Stimulated activated CD8-positive, alpha-beta memory T cell treated with anti-CD3 and anti-CD28 coated beads, Interleukin-12 subunit alpha, Interleukin-12 subunit beta, amount 100 ng/mL, for 24 hours (primary cell): ENCODE measurements around the gene GLRX5.
"Not testable (repeated sequence)": the region's sequence is repeated elsewhere in the genome, so short reads cannot be mapped to it uniquely, and the experiment has no call there.

ENCODE experiments used
- DNase-seq: peaks from one replicate; pipeline ENCODE4 v3.0.0-alpha.2; 2020; ENCODE audit errors: extremely low read depth

GLRX5 gene

DNA sequence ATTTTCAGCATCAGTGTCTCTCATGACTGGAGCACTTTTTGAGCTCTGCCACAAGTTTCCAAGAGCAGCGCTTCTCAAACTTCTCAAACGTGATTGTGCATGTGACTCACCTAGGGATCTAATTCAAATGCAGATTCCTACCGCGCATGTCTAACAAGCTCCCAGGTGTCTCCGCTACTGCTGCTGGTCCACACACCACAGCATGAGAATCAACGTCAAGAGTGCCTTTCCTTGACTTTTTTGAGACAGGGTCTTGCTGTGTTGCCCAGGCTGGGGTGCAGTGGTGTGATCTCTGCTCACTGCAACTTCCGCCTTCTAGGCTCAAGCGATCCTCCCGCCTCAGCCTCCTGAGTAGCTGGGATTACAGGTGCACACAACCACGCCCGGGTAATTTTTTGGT lies 22.4 kb downstream of the GLRX5 start:
- DNase-seq = no peak

DNA sequence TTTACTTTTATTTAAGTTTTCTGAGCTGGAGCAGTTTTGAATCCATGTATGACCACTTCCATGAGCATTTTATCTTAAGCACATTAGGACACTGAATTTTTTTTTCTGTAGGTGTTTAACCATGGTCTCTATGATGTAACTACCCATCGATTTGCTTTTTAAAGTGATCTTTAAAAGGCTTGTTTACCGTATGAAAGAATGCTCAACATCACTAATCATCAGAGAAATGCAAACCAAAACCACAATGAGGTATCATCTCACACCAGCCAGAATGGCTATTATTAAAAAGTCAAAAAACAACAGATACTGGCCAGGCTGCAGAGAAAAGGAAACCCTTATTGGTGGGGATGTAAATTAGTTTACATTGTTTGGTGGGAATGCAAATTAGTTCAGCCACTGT lies 23.0 kb downstream of the GLRX5 start:
- no peak for DNase-seq

DNA sequence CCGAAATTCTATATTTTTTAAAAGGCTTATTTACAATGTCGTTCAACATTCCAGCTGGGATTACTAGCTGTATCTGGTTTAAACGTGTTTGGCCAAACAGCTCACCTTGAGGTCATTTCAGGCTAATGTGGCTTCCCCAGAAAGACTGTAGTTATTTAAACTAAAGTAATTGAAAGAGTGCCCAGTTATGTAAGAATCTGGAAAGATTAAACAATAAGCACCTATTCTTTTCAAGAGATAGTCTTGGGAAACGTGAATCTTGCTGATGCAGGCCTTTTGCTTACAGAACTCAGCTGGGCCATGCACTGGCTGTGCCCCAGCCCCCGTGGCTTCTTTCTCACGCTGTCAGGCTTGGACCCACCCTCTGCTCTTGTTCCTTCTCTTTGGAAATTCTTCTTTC lies 24.4 kb downstream of the GLRX5 start:
- DNase-seq = no peak

DNA sequence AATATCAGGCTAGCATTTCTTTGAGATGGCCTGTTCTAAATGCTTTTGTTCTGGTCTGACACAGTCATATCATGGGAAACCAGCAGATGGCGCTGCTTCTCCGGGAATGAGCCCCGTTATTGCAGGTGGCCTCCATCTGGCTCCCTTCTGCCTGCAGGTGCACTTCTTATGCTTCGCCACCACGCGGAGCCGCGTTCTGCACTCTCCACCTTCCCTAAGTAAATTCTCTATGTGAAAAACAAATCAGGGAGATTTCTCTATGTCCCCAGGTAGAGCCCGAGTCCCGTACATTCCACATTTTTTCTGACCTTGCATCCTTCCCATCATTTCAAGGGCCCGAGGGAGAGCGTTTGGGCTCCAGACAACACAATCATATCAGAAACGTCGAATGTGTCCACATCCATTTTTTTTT lies 26.2 kb downstream of the GLRX5 start:
- peak; percentile 58 for DNase-seq

DNA sequence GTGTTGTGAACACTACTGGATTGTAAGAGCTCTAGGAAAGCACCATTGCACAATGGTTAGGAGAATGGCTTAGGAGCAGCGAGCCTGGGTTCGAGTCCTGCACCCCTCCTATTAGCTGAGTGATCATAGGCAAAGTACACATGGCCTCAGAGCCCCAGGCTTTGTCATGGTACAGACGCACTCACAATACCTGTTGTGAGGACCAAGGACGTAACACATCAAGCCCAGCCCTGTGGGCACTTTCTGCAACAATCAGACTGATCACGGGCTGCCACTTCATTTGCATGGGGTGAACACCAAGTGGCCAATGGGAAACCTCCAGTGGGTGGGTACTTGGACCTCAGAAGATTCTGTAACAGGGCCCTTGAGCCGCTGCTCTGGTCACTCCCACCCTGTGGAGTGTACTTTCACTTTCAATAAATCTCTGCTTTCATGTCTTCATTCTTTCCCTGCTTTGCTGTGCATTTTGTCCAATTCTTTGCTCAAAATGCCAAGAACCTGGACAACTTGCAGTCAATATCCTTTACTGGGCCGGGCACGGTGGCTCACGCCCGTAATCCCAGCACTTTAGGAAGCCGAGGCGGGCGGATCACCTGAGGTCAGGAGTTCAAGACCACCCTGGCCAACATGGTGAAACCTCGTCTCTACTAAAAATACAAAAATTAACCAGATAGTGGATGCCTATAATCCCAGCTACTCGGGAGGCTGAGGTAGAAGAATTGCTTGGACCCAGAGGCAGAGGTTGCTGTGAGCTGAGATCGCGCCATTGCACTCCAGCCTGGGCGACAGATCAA lies 28.2 kb downstream of the GLRX5 start:
- DNase-seq = no peak

DNA sequence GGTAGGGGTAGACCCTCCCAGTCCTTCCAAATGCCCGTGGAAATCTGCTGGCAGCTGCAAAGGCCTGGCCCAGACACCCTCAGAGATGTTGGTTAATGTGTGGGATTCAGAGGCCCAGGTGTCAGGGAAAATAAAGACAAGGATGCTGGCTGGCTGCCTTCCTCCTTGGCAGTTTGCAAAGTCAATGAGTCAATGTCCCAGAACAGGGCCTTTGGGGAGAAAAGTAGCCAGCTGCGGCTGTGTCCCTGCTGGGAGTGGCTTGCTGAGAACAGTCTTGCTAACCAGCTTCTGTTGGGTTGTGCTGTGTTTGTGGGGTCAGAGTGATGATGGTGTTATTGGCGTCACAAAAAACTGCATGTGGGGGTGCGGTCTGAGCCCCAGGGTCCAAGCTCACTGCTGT lies 29.2 kb downstream of the GLRX5 start:
- no peak for DNase-seq

DNA sequence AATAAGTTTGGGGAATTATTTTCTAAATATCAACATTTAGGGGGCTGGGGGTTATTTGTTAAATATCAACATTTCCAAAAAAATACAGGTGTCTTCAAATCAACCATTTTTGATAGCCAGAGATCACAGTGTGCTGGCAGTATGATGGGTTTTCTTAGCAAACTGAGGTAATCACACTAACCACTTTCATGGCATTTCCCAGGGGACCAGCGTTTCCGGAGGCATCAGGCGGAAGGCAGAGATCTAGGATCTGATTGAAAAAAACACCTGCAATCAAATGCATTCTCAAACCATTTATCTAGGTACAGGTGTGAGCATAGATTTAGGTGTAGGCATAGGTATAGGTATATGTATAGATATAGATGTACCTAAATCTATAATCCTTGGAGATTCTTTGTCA lies 34.6 kb downstream of the GLRX5 start:
- no peak for DNase-seq

DNA sequence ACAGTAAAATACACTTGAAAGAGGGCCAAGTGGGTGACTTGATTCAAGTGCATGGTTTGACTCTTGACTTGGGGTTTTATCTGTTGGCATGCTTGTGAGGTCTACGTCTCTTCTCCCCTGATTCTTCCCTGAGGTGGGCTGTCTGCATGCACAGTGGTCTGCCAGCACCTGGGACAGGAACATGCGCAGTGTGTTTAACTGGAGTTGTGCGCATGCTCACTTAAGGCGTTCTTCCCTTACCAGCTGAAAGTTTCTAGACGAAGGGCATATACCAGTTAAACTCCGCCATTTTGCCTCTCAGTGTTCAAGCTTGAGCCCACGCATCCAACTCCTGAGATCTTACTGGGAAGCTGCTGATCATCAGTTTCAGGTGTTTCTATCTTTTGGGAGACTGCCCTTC lies 38.5 kb downstream of the GLRX5 start:
- no peak for DNase-seq

DNA sequence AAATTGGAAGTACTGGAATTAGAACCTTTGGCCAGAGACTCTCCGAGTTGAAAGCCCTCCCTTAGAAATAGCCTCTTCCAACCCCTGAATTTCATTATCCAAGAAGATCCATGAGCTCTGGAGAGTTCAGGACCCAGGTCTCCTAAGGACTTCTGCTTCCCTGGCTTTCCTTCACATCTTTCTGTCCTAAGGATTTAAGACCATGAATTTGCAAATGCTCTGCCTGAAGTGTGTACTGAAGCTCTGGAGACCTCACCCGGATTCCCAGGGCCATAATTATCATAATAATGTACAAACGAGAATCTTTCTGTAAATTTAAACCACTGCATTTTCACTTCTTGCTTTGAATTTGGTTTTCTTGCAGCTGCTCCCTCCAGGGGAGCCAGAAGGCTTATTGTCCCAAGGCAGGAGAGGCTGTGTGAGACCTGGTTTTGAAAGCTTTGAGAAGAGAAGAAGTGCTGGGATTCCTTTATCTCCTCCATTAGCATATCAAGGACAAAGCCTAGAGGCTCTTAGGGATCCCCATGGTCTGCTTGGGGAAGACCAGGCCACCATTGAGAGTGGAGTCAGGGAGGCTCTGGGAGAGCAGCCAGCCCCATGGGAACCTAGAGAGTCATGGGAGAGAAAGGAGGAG lies 41.1 kb downstream of the GLRX5 start:
- DNase-seq = no peak

DNA sequence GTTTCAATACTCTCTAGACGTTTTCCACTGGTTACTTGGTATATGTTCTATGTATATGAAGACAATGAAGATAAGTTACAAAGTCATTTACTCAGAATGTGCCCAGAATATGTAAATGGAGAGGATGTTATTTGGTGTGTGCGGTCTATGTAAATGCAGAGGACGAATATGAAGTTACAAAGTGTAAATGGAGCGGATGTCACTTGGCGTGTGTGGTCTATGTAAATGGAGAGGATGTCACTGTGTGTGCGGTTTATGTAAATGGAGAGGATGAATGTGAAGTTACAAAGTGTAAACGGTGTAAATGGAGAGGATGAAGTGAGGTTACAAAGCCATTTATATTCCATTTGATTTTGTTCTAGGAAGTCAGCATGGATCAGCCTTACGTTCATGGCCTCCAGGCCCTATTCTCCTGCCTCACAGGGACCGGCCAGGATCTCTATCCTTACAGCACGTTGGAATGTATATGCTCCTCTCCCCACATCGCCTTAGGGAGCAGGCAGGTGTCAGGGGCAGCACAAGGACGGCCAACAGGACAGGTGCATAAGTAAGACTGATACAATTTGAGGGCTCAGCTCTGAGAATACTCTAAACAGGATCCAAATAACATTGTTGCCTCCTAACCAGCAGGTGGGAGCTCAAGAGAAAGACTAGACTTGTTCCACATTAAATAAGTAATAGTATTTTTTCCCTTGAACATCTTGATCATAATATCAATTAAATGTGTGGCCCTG lies 42.4 kb downstream of the GLRX5 start:
- no peak for DNase-seq

DNA sequence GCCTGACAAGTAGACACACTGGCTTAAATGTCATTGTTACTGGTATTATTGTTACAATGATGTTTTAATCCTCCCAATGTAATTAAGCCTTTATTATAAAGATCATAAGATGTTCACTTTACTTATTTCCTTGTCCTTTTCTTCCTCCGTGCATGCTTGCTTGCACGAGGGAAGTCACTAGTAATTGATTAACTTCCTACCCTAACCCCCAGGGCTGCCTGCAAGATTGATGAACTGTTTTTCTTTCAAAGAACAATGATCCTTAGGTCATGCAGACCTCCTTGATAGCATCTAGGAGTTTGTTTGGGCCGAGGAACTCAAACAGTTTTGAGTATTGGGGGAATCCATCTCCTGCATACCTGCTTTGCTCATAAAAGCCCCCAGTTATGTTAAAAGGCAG lies 43.0 kb downstream of the GLRX5 start:
- DNase-seq = no peak

DNA sequence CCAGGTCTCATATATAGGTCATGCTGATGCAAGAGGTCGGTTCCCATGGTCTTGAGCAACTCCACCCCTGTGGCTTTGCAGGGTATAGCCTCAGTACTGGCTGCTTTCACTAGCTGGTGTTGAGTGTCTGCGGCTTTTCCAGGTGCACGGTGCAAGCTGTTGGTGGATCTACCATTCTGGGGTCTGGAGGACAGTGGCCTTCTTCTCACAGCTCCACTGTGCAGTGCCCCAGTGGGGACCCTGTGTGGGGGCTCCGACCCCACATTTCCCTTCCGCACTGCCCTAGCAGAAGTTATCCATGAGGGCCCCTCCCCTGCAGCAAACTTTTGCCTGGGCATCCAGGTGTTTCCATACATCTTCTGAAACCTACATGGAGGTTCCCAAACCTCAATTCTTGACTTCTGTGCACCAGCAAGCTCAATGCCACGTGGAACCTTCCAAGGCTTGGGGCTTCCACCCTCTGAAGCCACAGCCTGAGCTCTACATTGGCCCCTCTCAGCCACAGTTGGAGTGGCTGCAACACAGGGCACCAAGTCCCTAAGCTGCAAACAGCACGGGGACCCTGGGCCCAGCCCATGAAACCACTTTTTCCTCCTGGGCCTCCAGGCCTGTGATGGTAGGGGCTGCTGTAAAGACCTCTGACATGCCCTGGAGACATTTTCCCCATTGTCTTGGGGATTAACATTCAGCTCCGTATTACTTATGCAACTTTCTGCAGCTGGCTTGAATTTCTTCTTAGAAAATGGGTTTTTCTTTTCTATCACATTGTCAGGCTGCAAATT lies 49.2 kb downstream of the GLRX5 start:
- DNase-seq = not testable (repeated sequence)

DNA sequence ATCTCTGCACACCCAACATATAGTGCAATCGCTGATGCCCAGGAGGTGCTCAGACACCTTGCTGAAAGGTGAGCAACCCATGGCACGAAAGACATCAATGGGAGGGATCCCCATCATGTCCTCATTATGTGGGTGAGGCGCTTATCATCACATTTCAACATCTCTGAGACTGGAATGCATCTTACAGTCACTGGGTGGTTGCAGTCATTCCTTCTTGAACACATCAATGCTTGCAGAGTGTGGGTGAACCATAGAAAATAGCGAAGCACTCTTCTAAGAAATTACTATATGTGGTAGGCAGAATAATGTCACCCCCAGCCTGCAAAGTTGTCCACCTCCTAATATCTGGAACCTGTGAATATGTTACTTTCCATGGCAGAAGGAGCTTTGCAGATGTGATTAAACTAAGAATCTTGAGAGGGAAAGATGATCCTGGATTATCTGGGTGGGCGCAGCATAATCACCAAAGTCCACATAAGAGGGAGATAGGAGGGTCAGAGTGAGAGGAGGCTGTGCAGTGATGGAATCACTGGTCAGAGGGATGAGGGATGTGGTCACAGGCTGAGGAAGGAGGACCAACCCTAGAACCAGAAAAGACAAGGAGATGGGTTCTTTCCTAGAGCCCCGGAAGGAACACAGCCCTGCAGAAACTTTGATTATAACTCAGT lies 51.2 kb downstream of the GLRX5 start:
- DNase-seq = no peak

DNA sequence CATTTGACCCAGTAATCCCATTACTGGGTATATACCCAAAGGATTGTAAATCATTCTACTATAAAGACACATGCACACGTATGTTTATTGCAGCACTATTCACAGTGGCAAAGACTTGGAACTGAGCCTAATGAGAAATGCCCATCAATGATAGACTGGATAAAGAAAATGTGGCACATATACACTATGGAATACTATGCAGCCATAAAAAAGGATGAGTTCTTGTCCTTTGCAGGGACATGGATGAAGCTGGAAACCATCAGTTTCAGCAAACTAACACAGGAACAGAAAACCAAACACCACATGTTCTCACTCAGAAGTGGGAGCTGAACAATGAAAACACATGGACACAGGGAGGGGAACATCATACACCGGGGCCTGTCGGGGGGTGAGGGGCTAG lies 56.3 kb downstream of the GLRX5 start:
- DNase-seq = not testable (repeated sequence)
